B cell (primary cell): Measurements from ENCODE around the gene LZTR1.

Experiments
- CTCF ChIP-seq: fragments of 200-600 bp; IDR thresholded peaks from one replicate; pipeline ENCODE4 v1.8.0; 2022; ENCODE audit warnings: antibody characterized with exemption, mild to moderate bottlenecking
- EZH2 ChIP-seq: IDR thresholded peaks from 2 replicates; pipeline ENCODE4 v1.6.1; 2012; ENCODE audit warnings: borderline replicate concordance, low read depth, mild to moderate bottlenecking, moderate library complexity, low read length; ENCODE audit not compliant: insufficient read depth, poor library complexity, severe bottlenecking

- TF ChIP-seq CTCF (no peak), EZH2 (no peak)
These were observed 41.2 kb upstream of the LZTR1 start for GRCh38 chr22:20940904-20941385.
